Measurements from ENCODE around the gene CPLX4.
A peak's percentile ranks its signal among the peaks of the same experiment; 100 is the strongest.
"Not testable (repeated sequence)": the region's sequence is repeated elsewhere in the genome, so short reads cannot be mapped to it uniquely, and the experiment has no call there.

CPLX4 gene

DNA sequence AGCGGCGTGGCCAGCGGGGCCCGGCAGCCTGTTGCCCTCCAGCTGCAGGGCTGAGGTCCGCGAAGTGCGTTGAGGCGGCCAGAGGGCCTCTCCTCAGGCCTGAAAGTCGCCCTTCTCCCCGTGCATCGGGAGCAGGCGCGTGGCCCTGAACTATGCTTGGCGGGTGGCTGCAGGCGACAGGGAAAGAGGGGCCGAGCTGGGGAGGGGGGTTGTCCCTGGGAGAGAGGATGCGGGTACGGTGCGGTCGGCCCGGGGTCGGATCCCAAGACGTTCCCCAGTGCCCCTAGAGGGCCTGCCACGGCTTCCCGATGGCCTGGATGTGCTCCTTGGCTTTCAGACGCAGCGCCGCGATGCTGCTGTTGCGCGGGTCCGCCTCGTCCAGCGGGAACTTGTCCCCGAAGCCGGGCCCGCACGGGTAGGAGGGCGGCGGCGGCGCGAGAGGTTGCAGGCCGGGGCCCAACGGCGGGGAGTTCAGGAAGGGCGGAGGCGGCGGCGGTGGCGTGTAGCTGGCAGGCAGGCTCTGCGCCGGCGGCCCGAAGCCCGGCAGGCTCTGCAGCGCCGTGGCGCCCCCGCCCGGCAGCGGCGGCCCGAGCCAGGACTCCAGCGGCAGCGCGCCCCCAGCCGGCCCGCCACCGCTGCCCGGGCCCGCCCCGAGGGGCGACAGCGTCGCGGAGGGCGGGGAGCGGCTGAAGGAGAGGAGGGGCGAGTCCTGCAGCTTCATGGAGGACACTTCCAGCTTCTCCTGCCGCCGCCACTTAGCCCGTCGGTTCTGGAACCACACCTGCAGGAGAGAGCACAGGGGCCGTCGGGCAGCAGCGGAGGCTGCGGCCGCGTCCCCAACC, 49.5 kb downstream of the CPLX4 start:
- DNase-seq: no peak

DNA sequence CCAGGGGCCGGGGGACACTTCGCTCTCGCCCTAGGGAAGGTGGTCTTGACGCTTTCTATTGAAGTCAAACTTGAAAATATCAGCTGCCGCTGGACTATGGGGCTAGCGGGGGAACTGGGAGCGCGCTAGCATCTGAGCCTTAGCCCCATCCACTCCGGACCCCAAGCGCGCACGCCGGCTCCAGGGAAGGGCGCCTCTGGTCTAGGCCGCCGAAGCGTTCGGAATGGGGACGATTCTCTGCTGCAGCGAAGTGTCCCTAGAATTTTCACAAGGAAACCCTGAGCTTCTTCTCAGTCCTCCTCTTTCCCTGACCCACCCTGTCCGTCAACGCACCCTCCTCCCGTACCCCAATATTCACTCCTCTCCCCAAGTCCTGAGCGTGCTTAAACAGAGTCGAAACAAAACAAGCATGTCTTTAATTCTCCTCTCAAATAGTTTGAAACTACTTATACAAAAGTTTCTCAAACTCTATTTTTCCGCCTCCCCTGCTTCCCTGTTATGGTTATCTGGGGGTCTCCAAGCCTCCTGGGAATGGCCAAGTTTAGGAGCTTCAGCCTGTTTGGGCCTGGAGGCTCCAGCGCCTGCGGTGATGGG, 50.2 kb downstream of the CPLX4 start:
- DNase-seq: no peak

DNA sequence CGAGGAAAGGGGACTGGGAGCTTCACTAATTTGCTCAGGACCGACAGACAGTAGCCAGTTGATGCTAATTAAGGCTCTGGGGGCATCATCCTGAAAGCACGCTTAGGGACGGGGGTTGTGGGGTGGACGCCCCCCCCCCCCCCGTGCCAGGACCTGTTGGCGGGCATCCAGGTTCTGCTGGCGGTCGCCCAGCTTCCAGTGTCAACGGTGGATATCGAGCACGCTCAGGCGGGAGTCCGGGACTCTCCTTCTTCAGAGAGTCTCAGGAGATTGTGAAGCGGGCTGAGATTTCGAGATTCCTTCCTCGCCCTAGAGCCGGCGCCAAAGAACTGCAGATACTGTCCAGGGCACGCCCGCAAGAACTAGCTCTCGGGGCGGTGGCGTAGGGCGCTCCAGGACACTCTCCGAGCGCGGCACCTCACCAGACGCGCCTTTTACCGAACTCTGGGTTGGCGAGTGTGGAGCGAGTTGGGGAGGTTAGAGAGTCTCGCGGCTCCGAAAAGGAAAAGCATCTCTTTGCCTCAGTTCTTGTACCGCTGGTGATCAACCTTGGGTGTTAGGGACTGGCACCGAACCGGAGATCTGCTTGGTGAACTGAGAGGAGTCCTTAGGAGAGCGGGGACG, 50.8 kb downstream of the CPLX4 start:
- DNase-seq: no peak

DNA sequence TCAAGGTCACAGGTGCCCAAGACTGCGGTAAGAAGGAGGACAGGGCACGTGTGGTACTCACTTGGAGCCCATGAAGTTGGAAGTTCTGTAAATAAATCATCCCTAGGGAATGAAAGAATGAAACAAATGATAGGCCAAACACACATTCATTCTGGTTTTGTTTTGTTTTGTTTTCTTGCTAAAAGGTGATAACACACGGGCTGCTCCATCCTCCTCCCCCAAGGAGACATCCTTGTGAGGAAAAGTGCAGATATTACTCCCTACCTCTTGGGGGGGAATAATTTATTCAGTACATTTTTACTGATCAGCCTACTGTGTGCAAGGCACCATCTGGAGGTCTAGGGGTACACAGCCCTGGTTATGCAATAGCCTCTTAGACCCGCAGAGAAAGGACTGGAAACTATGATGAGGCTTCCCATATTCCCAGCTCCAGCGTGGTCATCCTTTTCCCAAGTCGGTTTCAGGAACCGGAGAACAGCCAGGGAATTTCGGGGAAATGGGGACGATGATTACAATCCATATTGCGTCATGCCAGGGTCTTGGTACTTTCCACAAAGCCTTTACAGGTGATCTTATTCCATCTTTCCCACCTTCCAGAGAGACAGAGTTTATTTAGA, 51.5 kb downstream of the CPLX4 start:
- DNase-seq: no peak

DNA sequence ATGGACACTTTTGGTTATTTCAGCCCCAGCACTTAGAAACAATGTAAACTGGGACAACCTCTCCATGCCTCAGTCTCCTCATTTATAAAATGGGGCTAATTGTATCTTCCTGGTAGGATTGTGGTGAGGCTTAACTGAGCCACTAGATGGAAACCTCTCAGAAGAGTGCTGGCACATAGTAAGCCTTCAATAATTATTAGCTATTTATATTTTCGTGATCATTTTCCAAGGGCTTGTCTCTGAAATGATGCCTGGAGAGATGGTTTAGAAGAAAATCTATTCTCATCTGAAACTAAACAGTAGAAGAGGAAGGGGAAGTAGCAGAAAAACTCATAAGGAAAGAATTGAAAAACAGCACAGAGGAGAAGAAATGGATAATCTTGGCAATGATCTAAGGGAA, 52.0 kb downstream of the CPLX4 start:
- DNase-seq: no peak

DNA sequence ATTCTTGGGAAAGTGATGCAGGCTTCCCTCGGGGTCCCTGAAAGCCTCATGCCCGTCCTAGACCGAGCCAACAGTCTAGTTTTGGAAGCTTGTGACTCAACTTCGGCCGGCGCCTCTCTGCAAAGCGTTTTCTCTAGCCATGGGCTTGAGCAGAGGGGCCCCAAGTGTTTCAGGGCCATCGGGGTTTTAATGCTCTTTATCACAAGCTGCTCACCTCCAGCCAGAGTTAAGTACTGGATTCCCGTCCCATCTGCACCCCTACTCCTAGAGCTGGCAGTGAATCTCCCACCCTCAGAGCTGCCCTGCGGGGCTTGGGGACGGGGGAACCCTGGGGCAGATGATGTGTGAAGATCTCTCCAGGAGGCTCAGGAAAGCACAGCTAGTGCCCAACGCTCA, 52.5 kb downstream of the CPLX4 start:
- no peak for DNase-seq

DNA sequence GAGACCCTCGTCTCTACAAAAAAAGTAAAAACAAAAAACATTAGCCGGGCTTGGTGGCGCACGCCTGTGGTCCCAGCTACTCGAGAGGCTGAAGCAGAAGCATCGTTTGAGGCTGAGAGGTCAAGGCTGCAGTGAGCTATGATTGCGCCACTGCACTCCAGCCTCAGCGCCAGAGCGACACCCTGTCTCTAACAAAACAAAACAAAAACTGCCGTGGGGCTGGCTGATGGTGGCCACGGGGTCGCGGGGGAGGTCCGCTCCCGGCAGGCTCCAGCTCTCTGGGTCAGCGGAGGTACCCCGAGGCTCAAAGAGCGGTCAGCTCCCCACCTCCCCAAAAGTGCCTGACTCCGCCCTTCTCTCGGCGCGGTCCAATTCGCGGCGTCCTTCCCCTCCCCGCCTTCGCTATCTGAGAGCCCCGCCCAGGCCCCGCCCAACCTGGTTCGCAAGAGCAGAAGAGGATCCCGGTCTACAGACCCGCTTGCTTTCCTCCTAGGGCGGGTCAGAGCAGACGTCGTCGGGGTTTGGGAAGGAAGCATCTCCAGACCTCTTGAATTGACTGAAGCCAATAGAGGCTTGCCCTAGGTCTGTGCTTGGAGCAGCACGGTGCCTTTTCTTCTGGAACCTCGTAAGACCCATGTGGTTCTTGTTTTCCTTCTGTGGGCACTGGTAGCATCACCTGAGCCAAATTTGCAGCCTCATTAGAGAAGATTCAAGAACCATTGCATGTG, 53.0 kb downstream of the CPLX4 start:
- no peak for DNase-seq

DNA sequence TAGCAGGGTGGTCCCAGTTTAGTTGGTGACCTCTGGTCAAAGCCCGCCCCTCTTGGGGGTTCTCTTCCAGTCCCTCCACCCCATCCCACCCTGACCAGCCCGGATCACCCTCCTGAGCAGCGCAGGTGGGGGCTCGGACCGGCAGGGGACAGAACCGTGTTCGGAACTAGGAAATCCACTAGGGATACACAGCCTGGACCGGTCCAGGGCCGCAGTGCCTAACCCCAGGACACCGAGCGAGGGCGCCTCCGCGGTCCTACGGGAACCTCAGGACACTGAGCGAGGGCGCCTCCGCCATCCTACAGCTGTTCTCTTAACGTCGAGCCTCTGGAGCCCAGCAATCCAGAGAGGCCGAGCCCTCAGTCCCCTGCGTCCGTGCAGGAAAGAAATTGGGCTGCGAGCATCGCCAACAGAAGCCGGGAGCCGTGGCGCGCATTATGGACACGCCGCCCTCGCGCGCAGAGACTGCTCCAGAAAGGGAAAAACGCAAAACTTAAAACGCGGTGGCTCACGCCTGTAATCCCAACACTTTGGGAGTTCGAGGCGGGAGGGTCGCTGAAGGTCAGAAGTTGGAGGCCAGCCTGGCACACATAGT, 53.7 kb downstream of the CPLX4 start:
- no peak for DNase-seq

DNA sequence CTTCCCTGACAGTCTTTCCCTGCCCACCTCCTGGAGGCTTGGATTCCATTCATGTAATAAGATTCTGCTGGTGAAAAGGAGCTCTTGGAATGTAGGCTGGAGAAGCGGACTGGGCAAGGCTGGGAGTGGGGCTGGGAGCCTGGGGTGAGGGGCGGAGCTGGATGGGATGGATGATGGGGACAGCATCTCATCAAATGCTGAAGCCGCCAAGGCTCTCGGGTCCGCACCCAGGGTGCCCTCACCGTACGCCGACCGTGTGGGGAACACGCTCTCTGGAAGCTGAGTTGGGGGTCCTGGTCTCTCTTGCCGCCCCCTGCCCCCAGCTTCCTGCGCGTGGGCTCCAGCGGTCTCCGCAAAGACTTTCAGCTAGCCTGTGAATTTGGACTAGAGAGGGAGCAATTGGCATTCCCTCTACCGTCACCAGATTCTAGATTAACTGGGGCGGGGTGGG, 54.3 kb downstream of the CPLX4 start:
- no peak for DNase-seq

DNA sequence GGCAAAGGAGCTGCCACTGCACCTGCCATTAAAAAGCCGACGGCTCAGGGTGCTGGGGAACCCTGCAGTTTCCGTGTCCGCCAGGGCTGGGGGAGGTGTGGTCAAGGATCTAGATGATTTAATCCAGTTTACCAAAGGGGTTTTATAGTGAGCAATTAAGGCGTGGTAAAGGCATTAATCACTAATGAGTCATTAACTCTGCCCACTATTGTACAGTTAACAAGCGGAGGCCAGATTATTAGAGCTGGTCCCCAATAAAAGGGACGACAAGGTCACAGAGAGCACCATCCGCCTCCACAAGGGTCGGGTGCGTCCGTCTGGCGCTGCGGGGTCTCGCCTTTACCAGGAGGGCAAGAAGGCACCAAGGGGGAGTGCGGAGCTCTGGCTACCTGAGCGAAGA, 54.8 kb downstream of the CPLX4 start:
- DNase-seq: no peak

DNA sequence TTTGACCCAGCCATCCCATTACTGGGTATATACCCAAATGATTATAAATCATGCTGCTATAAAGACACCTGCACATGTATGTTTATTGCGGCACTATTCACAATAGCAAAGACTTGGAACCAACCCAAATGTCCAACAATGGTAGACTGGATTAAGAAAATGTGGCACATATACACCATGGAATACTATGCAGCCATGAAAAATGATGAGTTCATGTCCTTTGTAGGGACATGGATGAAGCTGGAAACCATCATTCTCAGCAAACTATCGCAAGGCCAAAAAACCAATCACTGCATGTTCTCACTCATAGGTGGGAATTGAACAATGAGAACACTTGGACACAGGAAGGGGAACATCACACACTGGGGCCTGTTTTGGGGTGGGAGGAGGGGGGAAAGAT, 56.2 kb downstream of the CPLX4 start:
- not testable (repeated sequence) for DNase-seq

DNA sequence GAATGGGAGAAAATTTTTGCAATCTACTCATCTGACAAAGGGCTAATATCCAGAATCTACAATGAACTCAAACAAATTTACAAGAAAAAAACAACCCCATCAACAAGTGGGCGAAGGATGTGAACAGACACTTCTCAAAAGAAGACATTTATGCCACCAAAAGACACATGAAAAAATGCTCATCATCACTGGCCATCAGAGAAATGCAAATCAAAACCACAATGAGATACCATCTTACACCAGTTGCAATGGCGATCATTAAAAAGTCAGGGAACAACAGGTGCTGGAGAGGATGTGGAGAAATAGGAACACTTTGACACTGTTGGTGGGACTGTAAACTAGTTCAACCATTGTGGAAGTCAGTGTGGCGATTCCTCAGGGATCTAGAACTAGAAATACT, 56.6 kb downstream of the CPLX4 start:
- not testable (repeated sequence) for DNase-seq

DNA sequence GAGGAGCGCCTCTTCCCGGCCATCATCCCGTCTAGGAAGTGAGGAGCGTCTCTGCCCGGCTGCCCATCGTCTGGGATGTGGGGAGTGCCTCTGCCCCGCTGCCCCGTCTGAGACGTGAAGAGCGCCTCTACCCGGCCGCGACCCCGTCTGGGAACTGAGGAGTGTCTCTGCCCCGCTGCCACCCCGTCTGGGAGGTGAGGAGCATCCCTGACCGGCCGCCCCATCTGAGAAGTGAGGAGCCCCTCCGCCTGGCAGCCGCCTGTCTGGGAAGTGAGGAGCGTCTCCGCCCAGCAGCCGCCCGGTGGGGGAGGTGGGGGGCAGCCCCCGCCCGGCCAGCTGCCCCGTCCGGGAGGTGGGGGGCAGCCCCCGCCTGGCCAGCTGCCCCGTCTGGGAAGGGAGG, 63.0 kb downstream of the CPLX4 start:
- not testable (repeated sequence) for DNase-seq

DNA sequence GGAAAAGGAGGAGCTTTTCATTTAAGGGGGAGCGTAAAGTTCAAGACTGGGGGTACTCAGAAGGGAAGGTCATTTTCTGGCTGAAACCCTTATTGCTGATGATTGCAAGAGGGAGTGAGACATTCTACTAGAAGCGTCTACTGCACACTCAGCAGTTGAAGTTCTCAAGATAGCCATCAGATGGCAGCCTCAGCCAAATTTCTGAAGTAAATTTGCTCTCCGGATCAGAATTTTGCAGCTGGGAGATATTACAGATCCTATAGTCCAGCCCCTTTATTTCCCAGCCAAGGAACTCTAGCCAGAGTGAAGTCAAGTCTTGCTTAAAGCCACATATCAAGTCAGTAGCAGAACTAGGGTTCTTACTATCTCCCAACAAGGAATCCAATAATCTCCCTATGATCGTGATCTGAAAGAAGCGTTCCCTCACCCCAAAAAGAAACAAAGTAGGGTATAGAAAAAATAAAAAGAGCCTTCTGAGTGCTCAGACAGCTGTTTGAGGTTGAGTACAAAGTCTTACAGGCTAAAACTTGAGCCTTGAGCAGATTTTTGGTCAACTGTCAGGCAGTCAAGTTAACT, 69.2 kb downstream of the CPLX4 start:
- peak; percentile 23 for DNase-seq

DNA sequence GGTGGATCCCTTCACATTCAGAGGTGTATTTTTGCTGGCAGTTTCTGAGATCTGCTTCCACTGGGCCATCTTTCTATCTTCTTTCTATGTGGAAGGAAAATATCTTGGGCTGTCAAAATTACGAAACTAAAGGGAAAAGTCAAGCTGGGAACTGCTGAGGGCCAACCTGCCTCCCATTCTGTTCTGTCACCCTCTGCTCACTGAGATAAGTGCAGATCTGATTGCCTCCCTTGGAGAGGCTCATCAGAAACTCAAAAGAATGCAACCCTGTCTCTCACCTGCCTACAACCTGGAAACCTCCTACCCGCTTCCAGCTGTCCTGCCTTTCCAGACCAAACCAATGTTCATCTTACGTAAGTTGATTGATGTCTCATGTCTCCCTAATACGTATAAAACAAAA, 71.7 kb downstream of the CPLX4 start:
- no peak for DNase-seq

Data from CD4-positive, alpha-beta T cell treated with Interleukin-17A for 4 hours (primary cell).